Measurements from ENCODE around the gene KLHL3. TPM values are rescaled to one million over a fixed set of nuclear protein-coding genes. Genes with fewer than 3 reads are reported as not detected.
"Not testable (repeated sequence)": the region's sequence is repeated elsewhere in the genome, so short reads cannot be mapped to it uniquely, and the experiment has no call there.

KLHL3 gene
- total RNA-seq, 1 experiment from 2014 or later: 4.5 TPM

DNA sequence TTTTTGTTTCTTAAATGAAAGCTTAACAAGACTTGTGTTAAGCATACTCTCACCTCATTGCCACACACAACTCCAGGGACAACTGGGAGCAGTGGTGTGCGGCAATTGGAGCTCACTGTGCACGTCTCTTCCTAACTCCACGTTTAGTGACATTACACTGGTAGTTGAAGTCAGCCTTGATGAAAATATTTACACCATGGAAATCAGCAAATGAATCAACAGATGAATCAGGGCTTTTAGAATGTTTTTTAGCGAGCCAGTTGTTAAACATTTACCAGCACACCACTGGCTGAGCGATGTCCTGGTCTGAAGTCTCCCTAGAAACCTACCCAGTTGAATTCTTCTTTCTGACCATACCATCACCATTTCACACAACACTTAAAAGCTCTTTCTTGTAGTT is 67.3 kb downstream of the KLHL3 start:
- no peak for DNase-seq (ENCODE audit: low spot score)

DNA sequence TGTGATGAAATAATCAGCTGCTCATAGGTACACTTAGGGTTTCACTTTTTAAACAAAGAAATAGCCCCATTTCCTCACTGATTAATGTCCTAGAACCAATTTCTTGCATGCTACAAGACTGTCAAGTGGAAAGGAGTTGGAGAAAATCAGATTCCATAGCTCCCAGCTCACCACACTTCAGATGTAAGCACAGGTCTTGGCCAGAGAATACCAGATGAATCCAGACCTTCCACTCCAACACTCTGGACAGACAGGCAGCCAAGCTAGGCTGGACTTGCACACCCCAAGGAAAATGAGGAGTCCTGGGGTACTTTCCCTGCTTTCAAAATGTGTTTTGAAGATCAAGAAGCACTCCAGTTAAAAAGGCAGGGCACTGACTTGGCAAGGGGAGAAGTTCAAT is 68.5 kb downstream of the KLHL3 start:
- no peak for DNase-seq (ENCODE audit: low spot score)

DNA sequence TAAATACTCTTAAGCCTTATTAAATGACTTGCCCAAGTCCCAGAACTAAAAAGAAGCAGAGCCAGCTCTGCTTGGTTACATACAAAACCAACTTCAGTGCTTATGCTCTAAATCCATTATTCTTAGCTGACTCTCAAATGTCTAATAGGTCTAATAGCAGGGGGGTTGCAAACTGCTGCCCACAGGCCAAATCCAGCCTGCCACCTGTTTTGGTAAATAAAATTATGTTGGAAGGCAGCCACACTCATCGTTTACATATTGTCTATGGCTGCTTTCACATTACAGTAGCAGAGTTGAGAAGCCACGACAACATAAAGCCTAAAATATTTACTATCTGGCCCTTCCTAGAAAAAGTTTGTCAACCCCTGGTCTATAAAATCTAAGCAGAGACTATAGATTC is 69.0 kb downstream of the KLHL3 start:
- no peak for DNase-seq (ENCODE audit: low spot score)

GRCh38 chr5:137666461-137666850 is 69.4 kb downstream of the KLHL3 start:
- no peak for DNase-seq (ENCODE audit: low spot score)

DNA sequence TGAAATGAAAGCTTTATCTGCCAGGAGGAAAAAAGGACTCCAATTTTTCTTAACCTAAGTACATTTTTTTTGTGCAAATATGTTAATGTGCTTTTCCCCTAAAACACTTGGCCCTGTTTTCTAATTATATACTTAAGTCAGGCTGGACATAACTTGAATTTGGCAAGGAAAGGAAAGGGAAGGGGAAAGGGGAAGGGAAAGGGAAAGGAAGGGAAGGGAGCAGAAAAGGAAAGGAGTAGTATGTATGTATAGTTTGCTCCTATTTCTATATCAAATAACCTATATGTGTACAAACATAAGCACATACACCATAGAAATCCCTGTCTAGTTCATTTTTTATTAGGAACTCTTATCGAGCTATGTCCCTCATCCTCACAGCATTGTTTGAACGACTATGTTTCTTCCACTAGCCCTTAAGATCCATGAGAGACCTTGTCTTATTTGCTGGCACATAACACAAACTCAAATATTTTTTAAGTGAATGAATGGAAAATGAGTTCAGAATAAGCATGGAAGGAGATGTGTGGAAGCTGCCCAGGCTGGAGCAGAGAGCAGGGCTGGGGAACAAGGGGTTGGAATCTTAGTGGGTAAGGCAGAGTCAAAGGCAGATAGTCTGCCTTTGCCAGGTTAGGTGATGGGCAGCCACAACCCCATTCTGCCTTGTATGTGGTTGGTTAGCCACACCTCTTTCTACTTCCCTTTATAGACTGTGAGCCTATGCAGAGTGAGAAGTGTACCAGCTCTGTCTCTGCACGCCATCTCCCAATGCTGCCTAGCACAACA is 70.0 kb downstream of the KLHL3 start:
- no peak for DNase-seq (ENCODE audit: low spot score)

DNA sequence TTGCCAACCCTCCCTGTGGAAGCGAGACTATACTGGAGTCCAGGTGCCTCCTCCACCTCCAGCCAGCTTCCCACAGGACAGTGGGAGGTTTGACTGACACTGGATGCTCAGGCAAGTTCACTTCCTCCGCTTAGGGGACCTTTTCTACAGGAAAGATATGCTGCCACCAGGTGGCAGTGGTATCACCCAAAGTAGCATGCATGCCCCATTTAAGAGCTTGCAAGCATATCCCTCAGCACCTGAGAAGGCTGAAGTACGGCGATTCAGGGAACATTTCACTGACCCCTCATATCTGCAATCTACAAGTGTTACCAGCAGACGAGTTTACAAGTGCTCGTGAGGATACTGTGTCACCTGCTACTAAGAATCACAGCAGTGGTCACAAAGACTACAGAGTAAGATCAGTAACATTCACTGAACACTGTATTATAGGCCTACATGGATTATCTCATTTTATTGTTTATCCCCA is 75.5 kb downstream of the KLHL3 start:
- peak; percentile 83 for DNase-seq (ENCODE audit: low spot score)

- no peak for DNase-seq (ENCODE audit: low spot score)
Measured at GRCh38 chr5:137659209-137659608, 76.7 kb downstream of the KLHL3 start.

GRCh38 chr5:137658324-137658723 is 77.6 kb downstream of the KLHL3 start:
- no peak for DNase-seq (ENCODE audit: low spot score)

DNA sequence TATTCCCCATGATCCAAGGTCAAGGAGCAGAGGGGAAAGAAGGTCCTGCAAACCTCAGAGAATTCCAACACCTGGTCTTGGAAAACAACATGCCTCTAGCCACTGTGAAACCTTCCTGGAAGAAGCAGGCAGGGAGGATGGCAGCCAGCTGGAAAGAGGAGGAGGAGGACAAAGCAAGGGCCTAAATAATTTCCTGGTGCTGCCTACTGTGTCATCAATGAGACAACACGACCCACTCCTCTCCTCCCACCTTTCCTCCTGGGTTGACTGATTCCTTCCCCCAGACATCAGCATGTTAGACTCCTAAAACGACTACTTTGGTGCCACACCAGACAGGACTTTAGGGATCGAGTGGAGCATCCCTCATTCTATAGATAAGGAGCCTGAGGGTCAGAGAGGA is 78.8 kb downstream of the KLHL3 start:
- no peak for DNase-seq (ENCODE audit: low spot score)

- DNase-seq (ENCODE audit: low spot score): no peak
Measured at GRCh38 chr5:137656558-137656957, 79.3 kb downstream of the KLHL3 start.

DNA sequence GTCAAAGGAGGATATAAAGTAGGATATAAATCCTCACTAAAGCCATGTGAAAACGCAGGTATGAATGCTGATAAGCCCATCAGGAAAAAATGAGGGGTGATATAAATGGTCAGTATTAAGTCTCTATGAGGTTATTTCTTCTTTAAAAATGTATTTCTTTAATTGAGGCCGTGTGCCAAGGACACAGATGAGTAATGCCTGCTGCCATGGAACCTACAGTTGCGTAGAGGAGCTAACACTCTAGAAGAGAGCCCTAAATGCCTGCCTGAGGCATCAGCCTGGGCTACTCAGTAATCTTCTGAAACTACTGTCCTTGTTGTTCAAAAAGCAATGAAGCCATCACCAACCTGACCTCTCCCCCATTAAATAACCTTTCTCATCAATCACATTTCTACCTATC is 84.9 kb downstream of the KLHL3 start:
- DNase-seq (ENCODE audit: low spot score): no peak

DNA sequence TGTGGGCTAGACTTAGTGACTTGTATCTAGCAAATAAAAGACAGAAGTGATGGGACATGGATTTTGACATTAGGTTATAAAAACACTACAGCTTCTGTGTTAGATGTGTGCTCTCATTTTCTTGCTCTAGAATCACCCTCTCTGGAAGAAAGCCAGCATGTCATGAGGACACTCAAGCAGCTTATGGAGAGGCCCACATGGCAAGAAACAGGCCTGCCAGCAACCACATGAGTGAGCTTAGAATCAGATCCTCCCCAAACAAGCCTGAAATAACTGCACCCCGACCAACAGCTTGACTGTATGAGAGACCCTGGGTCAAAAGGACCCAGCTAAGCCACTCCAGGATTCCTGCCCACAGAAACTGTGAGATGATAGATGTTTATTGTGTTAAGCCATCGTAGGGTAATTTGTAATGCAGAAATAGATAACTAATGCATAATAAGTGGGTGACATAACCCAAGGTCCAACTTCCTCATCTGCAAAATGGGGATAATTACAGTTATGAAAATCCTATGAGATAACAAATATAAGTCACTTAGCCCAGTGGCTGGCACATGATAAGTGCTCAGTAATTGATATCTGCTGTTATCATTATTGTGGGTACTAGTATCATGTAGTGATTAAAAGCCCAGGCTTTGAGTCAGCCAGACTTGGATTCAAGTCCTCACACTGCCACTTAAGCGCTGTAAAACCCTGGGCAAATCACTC is 86.5 kb downstream of the KLHL3 start:
- DNase-seq (ENCODE audit: low spot score): no peak

DNA sequence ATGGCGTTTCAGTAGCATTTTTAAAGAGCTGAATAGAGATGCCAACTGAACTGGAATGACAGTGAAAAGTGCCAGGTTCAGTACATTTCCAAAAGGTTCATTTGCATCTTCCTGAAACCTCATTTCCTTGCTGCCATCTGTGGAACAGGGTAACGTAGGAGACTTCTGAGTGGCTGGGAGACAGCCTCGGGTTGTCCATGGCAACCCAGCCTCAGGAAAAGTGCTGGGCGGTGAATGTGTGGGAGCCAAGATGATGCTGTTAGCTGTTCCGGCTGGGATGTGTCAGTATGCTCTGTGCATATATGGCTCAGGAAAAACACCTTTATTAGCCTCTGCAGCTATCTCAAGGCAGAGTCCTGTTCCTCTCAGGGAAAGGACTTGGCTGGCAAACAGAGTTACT is 87.5 kb downstream of the KLHL3 start:
- DNase-seq (ENCODE audit: low spot score): no peak

- DNase-seq (ENCODE audit: low spot score): no peak
Measured at GRCh38 chr5:137647401-137647800, 88.5 kb downstream of the KLHL3 start.

DNA sequence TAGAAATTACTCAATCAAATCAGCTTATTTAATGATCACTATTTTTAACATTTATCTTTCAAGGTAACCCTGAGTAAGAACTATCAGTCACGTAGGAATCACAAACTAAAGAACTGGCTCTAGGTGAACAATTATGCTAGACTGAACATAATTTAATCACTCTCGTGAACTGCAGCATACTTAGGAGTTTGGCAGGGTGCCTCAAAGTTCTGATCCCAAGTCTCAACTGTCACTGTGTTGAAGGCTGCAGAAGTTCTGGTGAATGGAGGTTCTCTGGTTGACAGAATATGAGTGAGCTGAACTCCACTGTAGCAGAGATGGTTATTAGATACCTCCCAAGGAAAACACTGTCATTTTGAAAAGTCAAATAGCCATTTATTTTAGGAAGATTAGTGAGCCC is 89.1 kb downstream of the KLHL3 start:
- no peak for DNase-seq (ENCODE audit: low spot score)

DNA sequence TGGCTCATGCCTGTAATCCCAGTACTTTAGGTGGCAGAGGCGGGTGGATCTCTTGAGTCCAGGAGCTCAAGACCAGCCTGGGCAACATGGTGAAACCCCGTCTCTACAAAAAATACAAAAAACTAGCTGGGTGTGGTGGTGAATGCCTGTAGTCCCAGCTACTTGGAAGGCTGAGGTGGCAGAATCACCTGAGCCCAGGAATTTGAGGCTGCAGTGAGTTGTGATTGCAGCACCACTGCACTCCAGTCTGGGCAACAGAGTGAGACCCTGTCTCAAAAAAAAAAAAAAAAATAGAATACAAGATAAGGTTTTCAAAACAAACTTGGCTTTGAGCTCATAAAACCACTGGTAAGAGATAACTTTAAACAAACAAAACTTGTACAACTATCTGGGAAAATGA is 92.8 kb downstream of the KLHL3 start:
- DNase-seq (ENCODE audit: low spot score): not testable (repeated sequence)

- no peak for DNase-seq (ENCODE audit: low spot score)
Measured at GRCh38 chr5:137642091-137642490, 93.8 kb downstream of the KLHL3 start.

- no peak for DNase-seq (ENCODE audit: low spot score)
Measured at GRCh38 chr5:137641148-137641547, 94.7 kb downstream of the KLHL3 start.

DNA sequence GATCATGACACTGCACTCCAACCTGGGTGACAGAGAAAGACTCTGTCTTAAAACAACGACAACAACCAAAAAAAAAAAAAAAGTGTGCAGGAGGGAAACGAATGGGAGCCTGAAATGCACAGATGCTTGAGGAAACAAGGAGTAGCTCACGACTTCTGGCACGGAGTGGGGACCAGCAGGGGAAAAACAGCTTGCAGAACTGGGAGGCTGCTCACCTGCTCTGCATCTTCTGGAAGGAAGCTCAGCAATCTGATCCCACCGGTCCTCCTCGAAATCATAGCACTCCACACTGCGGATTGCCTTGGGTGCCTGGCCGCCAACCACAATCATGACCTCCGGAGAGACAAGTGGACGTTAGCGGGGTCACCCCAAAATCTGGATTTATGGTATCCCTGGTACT is 96.2 kb downstream of the KLHL3 start:
- DNase-seq (ENCODE audit: low spot score): no peak

GRCh38 chr5:137638841-137639240 is 97.0 kb downstream of the KLHL3 start:
- no peak for DNase-seq (ENCODE audit: low spot score)

DNA sequence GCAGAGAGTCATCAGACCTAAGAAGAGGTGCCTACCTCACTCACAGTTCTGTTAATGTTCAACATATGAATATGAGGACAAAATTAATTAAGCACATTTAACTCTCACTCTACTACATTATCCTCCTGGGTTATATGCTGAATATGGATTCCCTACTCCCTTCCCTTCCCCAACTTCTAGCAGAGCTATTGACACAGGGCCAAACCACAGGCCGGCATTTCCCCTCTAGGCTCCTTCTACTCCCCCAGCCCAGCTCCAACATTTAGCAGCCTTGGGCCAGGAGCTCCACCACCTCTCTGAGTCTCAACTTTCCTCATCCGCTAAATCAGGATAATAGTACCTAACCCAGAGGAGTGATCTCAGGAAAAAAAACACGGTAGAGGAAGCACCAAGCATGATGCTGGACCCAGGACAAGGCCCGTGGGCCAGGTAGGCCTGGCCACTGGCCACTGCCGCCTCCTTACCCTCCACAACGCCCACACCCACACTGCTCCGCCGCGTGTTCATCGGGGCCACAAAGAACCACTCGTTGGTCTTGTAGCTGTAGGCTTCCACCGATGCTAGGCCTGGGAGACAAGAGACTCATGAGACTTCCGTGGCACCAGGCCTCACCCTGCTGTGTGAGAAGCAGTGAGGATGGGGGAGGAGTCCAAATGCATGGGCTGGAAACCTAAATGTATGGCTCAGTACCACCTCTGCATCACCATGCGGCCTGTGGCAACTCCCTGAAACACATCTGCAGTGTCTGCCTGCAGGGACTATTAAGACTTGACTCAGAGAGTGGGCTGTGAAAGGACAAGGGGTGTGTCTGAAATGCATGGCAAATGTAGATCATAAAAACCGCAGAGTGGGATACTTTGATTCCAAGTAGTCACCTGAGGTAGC is 98.8 kb downstream of the KLHL3 start:
- DNase-seq (ENCODE audit: low spot score): no peak

GRCh38 chr5:137636099-137636498 is 99.8 kb downstream of the KLHL3 start:
- DNase-seq (ENCODE audit: low spot score): no peak

Data from HT-29 (cell line).